ENCODE measurements around the gene SNAP47. TPM values are rescaled to one million over a fixed set of nuclear protein-coding genes. Genes with fewer than 3 reads are reported as not detected.

Gene SNAP47
- total and polyA plus RNA-seq, 2 experiments from 2014 or later: 42.6 to 49.6 TPM

DNA sequence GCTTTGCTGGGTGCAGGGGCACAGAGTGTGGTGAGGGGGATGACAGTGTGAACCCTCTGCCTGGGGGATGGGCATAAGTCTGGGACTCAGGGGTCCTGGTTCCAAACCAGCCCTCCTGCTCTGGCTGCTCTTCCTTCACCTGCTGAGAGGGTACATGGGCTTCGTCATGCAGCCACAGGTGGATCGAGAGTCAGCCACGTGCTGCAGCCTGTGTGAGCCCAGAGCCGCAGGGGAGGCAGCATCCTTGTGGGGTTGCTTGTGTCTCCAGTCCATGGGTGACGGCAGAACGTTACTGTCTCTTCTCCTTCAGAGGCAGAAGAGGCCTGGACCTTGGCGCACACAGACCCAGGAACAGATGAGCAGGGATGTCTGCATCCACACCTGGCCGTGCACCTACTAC lies 12.1 kb downstream of the SNAP47 start:
- Histone ChIP-seq H3K4me2 (no peak overlapping the region), H3K4me3 (no peak overlapping the region), H3K4me1 (ENCODE audit: insufficient read depth) (no peaks in the 10 kb centered on the region), H3K79me2 (peaks cover 43% of the 10 kb centered on the region), H3K27ac (no peak overlapping the region), H3K9me3 (ENCODE audit: low read depth) (no peaks in the 10 kb centered on the region), H3K36me3 (replicated peaks; ENCODE audit: insufficient read depth, low read depth) (no peaks in the 10 kb centered on the region), H4K20me1 (ENCODE audit: insufficient read depth, poor library complexity, severe bottlenecking) (peaks cover 5% of the 10 kb centered on the region), H2AFZ (no peak overlapping the region), H3K27me3 (no peaks in the 10 kb centered on the region), H3K9me2 (replicated peaks; ENCODE audit: insufficient read depth) (no peaks in the 10 kb centered on the region)
- 93% methylated on average over 8 of the region's 8 CpGs for WGBS (ENCODE audit: low lambda C conversion rate, missing lambda C conversion rate)
- DNase-seq (ENCODE audit: low spot score): no peak
- TF ChIP-seq, protein P1, sequence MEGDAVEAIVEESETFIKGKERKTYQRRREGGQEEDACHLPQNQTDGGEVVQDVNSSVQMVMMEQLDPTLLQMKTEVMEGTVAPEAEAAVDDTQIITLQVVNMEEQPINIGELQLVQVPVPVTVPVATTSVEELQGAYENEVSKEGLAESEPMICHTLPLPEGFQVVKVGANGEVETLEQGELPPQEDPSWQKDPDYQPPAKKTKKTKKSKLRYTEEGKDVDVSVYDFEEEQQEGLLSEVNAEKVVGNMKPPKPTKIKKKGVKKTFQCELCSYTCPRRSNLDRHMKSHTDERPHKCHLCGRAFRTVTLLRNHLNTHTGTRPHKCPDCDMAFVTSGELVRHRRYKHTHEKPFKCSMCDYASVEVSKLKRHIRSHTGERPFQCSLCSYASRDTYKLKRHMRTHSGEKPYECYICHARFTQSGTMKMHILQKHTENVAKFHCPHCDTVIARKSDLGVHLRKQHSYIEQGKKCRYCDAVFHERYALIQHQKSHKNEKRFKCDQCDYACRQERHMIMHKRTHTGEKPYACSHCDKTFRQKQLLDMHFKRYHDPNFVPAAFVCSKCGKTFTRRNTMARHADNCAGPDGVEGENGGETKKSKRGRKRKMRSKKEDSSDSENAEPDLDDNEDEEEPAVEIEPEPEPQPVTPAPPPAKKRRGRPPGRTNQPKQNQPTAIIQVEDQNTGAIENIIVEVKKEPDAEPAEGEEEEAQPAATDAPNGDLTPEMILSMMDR (IDR thresholded peaks at IDR 0.05; ENCODE audit: poor library complexity): no peak
- TF ChIP-seq EZH2phosphoT487 (IDR thresholded peaks at IDR 0.05; ENCODE audit: low read depth, severe bottlenecking, unreplicated experiment) (no peak), EZH2 (IDR thresholded peaks at IDR 0.05; ENCODE audit: borderline replicate concordance) (no peak)

DNA sequence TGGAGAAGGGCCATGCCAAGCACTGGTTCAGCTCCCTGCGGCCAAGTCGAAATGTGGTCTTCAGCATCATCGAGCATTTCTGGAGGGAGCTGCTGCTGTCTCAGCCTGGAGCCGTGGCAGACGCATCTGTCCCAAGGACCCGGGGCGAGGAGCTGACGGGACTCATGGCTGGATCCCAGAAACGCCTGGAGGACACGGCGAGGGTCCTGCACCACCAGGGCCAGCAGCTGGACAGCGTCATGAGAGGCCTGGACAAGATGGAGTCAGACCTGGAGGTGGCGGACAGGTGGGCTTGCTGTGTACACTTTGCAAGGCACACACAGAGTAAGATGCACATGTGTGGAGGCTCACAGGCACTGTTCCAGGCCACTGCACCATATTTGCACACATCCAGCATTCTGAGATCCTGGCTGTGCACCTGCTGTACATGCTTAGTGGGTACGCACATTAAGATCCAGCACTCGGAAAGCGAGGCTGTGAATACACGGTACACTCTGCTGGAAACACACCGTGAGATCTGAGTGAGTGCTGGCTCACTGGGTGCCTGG lies 12.8 kb downstream of the SNAP47 start:
- WGBS (ENCODE audit: low lambda C conversion rate, missing lambda C conversion rate): 96% methylated on average over 18 of the region's 18 CpGs
- Histone ChIP-seq H3K4me1 (ENCODE audit: insufficient read depth) (no peaks in the 10 kb centered on the region), H3K4me3 (no peak overlapping the region), H3K9me3 (ENCODE audit: low read depth) (no peaks in the 10 kb centered on the region), H2AFZ (no peak overlapping the region), H3K27ac (no peak overlapping the region), H3K27me3 (no peaks in the 10 kb centered on the region), H3K36me3 (replicated peaks; ENCODE audit: insufficient read depth, low read depth) (no peaks in the 10 kb centered on the region), H3K9me2 (replicated peaks; ENCODE audit: insufficient read depth) (no peaks in the 10 kb centered on the region), H4K20me1 (ENCODE audit: insufficient read depth, poor library complexity, severe bottlenecking) (peaks cover 7% of the 10 kb centered on the region), H3K4me2 (no peak overlapping the region), H3K79me2 (peaks cover 45% of the 10 kb centered on the region)
- TF ChIP-seq EZH2 (IDR thresholded peaks at IDR 0.05; ENCODE audit: borderline replicate concordance): no peak
- TF ChIP-seq, protein P1 (IDR thresholded peaks at IDR 0.05; ENCODE audit: poor library complexity): no peak
- TF ChIP-seq EZH2phosphoT487 (IDR thresholded peaks at IDR 0.05; ENCODE audit: low read depth, severe bottlenecking, unreplicated experiment): no peak
- DNase-seq (ENCODE audit: low spot score): no peak

DNA sequence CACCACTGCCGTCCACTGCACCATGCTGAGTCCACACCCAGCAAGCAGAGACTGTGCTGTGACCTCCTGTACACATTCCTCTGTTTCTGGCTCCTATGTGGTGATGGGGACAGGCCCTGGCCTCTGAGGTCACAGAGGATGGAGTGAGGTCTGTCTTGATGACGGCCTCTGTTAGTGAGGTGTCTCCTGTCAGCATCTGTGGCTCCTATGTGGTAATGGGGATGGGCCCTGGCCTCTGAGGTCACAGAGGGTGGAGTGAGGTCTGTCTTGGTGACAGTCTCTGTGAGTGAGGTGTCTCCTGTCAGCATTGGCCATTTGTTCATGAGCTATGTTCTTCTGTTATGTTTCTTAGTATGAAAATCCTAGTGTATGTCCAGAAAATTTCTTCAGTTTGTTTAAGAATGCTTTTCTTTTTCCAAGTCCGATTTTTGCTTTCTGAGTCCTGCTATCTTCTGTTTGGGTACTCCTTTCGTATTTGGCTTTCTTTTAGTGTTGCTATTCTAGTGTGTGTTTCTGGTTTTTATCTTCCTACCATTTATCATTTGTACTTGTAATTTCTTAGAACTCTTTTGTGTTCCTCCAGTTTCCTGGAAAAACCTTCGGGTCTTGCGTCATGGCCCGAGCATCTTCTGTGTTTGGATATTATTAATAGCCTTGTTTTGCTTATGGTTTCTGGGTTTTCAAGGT lies 13.4 kb downstream of the SNAP47 start:
- H3K36me3 ChIP-seq (replicated peaks; ENCODE audit: insufficient read depth, low read depth): no peaks in the 10 kb centered on the region
- peaks cover 7% of the 10 kb centered on the region for H4K20me1 ChIP-seq (ENCODE audit: insufficient read depth, poor library complexity, severe bottlenecking)

More for the DNA sequence above, 13.4 kb downstream of the SNAP47 start:
- TF ChIP-seq, protein P1 (IDR thresholded peaks at IDR 0.05; ENCODE audit: poor library complexity): no peak
- no peak for TF ChIP-seq EZH2phosphoT487 (IDR thresholded peaks at IDR 0.05; ENCODE audit: low read depth, severe bottlenecking, unreplicated experiment)
- no peak for TF ChIP-seq EZH2 (IDR thresholded peaks at IDR 0.05; ENCODE audit: borderline replicate concordance)
- 85% methylated on average over 7 of the region's 7 CpGs for WGBS (ENCODE audit: low lambda C conversion rate, missing lambda C conversion rate)
- Histone ChIP-seq H3K9me3 (ENCODE audit: low read depth) (no peaks in the 10 kb centered on the region), H3K79me2 (peaks cover 38% of the 10 kb centered on the region), H2AFZ (no peak overlapping the region), H3K4me2 (no peak overlapping the region), H3K9me2 (replicated peaks; ENCODE audit: insufficient read depth) (no peaks in the 10 kb centered on the region), H3K27ac (no peak overlapping the region), H3K4me3 (no peak overlapping the region), H3K4me1 (ENCODE audit: insufficient read depth) (no peaks in the 10 kb centered on the region), H3K27me3 (no peaks in the 10 kb centered on the region)
- DNase-seq (ENCODE audit: low spot score): no peak

Measured in hepatocyte (in vitro differentiated cells).